Chondrocyte (in vitro differentiated cells): ENCODE results near the gene TMEM144. TPM values are rescaled to one million over a fixed set of nuclear protein-coding genes. Genes with fewer than 3 reads are reported as not detected.
A peak's percentile ranks its signal among the peaks of the same experiment; 100 is the strongest.

Experiments used
- DNase-seq: peaks from one replicate; pipeline ENCODE4 v3.0.0; 2021; ENCODE audit warnings: mixed read lengths, low spot score
- H3K27ac Mint-ChIP-seq: one replicate; pipeline ENCODE4 v1.8.0; 2021; ENCODE audit warnings: mild to moderate bottlenecking, moderate library complexity, mixed read lengths; ENCODE audit not compliant: unreplicated experiment
- H3K27me3 Mint-ChIP-seq: 2 replicates; pipeline ENCODE4 v1.8.0; 2021; ENCODE audit warnings: low read depth, mixed read lengths
- H3K36me3 Mint-ChIP-seq: 2 replicates; pipeline ENCODE4 v1.8.0; 2021; ENCODE audit warnings: low read depth, mixed read lengths
- H3K4me1 Mint-ChIP-seq: 2 replicates; pipeline ENCODE4 v1.8.0; 2021; ENCODE audit warnings: low read depth, mild to moderate bottlenecking, mixed read lengths
- H3K4me3 Mint-ChIP-seq: one replicate; pipeline ENCODE4 v1.8.0; 2021; ENCODE audit warnings: mild to moderate bottlenecking, moderate library complexity, mixed read lengths; ENCODE audit not compliant: unreplicated experiment
- H3K9me3 Mint-ChIP-seq: 2 replicates; pipeline ENCODE4 v1.8.0; 2021; ENCODE audit warnings: low read depth, mixed read lengths
- total RNA-seq: library from RNA; stranded (reverse); gene quantifications from 3 replicates; pipeline ENCODE4 v1.2.1, GENCODE V29; 2021
- TF ChIP-seq, protein P1 (sequence below): fragments of 200-600 bp; sonication (generic); IDR thresholded peaks from 2 replicates; pipeline ENCODE4 v1.5.0; 2021; ENCODE audit warnings: antibody characterized with exemption, mild to moderate bottlenecking, moderate library complexity

The TMEM144 gene
- total RNA-seq, 1 donor from 2014 or later, result 2.6 TPM

- peaks cover 3% of the 10 kb centered on the region for H3K27me3 Mint-ChIP-seq
Observed at GRCh38 chr4:158192439-158193158, 17.7 kb upstream of the TMEM144 start.

GRCh38 chr4:158193171-158193749, 17.0 kb upstream of the TMEM144 start:
- no peak overlapping the region for H3K27ac Mint-ChIP-seq
- H3K36me3 Mint-ChIP-seq, result no peaks in the 10 kb centered on the region
- no peak for DNase-seq

More at GRCh38 chr4:158192439-158193158, 17.7 kb upstream of the TMEM144 start:
- no peak for DNase-seq
- Mint-ChIP-seq H3K36me3 (no peaks in the 10 kb centered on the region), H3K9me3 (no peaks in the 10 kb centered on the region), H3K4me1 (peaks cover 3% of the 10 kb centered on the region), H3K4me3 (no peak overlapping the region), H3K27ac (no peak overlapping the region)
- TF ChIP-seq, protein P1, sequence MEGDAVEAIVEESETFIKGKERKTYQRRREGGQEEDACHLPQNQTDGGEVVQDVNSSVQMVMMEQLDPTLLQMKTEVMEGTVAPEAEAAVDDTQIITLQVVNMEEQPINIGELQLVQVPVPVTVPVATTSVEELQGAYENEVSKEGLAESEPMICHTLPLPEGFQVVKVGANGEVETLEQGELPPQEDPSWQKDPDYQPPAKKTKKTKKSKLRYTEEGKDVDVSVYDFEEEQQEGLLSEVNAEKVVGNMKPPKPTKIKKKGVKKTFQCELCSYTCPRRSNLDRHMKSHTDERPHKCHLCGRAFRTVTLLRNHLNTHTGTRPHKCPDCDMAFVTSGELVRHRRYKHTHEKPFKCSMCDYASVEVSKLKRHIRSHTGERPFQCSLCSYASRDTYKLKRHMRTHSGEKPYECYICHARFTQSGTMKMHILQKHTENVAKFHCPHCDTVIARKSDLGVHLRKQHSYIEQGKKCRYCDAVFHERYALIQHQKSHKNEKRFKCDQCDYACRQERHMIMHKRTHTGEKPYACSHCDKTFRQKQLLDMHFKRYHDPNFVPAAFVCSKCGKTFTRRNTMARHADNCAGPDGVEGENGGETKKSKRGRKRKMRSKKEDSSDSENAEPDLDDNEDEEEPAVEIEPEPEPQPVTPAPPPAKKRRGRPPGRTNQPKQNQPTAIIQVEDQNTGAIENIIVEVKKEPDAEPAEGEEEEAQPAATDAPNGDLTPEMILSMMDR, result no peak

GRCh38 chr4:158195297-158195696, 15.0 kb upstream of the TMEM144 start:
- H3K9me3 Mint-ChIP-seq, result no peaks in the 10 kb centered on the region

More at GRCh38 chr4:158193171-158193749, 17.0 kb upstream of the TMEM144 start:
- Mint-ChIP-seq H3K9me3 (no peaks in the 10 kb centered on the region), H3K27me3 (peaks cover 3% of the 10 kb centered on the region), H3K4me3 (no peak overlapping the region), H3K4me1 (peaks cover 3% of the 10 kb centered on the region)
- TF ChIP-seq, protein P1, result peak; percentile 85

GRCh38 chr4:158197194-158197776, 13.0 kb upstream of the TMEM144 start:
- H3K4me3 Mint-ChIP-seq, result no peak overlapping the region
- no peak overlapping the region for H3K27ac Mint-ChIP-seq

More at GRCh38 chr4:158195297-158195696, 15.0 kb upstream of the TMEM144 start:
- Mint-ChIP-seq H3K4me3 (no peak overlapping the region), H3K27ac (no peak overlapping the region), H3K27me3 (peaks cover 3% of the 10 kb centered on the region), H3K36me3 (no peaks in the 10 kb centered on the region), H3K4me1 (peaks cover 3% of the 10 kb centered on the region)
- TF ChIP-seq, protein P1, result no peak
- no peak for DNase-seq

DNA sequence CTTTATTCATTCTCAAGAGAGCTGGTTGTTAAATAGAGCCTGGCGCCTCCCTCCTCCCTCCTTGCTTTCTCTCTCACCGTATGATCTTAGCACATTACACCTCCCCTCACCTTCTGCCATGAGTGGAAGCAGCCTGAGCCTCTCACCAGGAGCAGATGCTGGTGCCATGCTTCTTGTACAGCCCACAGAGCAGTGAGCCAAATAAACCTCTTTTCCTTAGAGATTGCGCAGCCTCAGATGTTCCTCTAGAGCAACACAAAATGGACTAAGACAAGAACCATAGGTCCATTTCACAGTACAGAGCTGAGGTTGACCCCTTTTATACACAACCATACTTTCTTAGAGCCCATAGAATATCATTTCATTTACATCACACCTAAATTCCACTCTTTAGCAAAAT, 10.1 kb upstream of the TMEM144 start:
- H3K27me3 Mint-ChIP-seq, result peaks cover 3% of the 10 kb centered on the region
- no peak overlapping the region for H3K27ac Mint-ChIP-seq
- H3K9me3 Mint-ChIP-seq, result no peaks in the 10 kb centered on the region
- no peak overlapping the region for H3K4me3 Mint-ChIP-seq
- TF ChIP-seq, protein P1, result no peak
- no peaks in the 10 kb centered on the region for H3K36me3 Mint-ChIP-seq
- H3K4me1 Mint-ChIP-seq, result no peaks in the 10 kb centered on the region
- no peak for DNase-seq

More at GRCh38 chr4:158197194-158197776, 13.0 kb upstream of the TMEM144 start:
- no peaks in the 10 kb centered on the region for H3K36me3 Mint-ChIP-seq
- TF ChIP-seq, protein P1, result no peak
- peaks cover 3% of the 10 kb centered on the region for H3K27me3 Mint-ChIP-seq
- no peaks in the 10 kb centered on the region for H3K9me3 Mint-ChIP-seq
- peaks cover 3% of the 10 kb centered on the region for H3K4me1 Mint-ChIP-seq
- no peak for DNase-seq
